HG02973 (cell line): ENCODE measurements around the gene MCM3AP.

Experiments used
- ATAC-seq: cut with Tn5 transposase; IDR thresholded peaks from one replicate; pipeline ENCODE4 v1.9.1; 2021; ENCODE audit warnings: moderate library complexity; ENCODE audit not compliant: unreplicated experiment

MCM3AP gene

DNA sequence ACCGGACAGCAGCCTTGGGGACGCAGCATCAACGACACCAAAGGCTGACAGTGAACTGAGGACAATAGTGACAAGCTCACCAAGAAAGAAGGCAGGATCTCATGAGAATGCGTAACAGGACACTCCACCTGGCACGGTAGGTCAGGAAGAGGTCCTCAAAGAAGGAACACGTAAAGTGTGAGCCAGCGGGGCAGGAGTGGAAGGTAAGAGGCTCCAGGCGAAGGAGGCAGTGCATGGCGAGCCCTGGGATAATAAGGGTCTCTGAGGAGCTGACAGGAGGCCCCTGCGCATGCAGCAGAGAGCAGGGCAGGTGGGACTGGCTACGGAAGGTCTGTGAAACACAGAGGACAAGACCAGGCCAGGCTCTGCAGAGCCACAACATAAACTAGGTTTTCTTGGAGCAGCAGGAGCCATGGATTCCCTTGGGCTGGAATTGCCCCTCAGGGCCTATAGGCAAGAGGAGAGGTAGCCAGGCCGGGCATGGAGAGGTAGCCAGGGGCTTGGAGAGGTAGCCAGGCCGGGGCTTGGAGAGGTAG, 65.1 kb downstream of the MCM3AP start:
- no peak for ATAC-seq

- no peak for ATAC-seq
Observed at GRCh38 chr21:46219591-46220239, 65.7 kb downstream of the MCM3AP start.

- ATAC-seq, result no peak
Observed at GRCh38 chr21:46218906-46219590, 66.4 kb downstream of the MCM3AP start.

GRCh38 chr21:46217511-46218196, 67.8 kb downstream of the MCM3AP start:
- ATAC-seq, result no peak

- ATAC-seq, result no peak
Observed at GRCh38 chr21:46216132-46216747, 69.2 kb downstream of the MCM3AP start.

GRCh38 chr21:46215436-46216131, 69.8 kb downstream of the MCM3AP start:
- no peak for ATAC-seq

DNA sequence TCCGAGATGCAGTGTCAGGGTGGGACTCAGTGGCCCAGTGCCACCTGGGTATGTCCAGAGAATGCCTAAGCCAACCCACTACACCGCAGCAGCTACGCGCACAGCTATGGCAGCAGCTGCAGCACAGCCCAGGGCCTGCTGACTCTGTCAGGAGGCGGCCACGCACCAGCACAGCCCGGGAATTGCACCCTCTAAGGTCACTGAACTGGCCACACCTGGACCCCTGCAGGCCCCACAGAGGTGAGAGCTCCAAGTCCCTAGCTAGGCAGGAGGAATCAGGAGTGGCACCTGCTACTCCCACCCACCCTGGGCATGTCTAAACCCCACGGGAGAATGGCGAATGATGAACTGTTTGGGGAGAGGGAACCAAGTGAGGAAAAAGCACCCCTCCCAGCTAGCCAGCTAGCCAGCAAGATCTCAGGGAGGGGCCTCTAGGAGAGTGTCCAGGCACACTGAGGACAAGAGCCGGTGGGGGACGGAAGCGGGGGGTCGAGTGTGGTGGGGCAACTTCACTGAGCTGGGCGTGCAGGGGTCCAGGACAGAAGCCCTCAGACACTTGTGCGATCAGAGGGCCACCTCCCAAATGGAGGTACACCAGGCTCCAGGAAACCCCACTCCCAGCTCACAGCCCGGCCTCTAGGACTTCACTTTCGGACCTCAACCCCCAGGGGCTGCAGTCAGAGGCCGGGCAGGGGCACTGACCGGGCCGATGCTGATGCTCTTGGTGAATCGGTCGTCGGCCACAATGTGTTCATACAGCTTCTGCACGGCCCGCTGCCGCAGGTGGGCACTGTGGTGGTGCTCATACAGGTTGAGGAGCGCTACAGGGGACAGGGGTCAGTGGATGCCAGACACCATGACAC, 70.7 kb downstream of the MCM3AP start:
- no peak for ATAC-seq

- no peak for ATAC-seq
Observed at GRCh38 chr21:46213620-46214286, 71.7 kb downstream of the MCM3AP start.

- no peak for ATAC-seq
Observed at GRCh38 chr21:46212721-46213484, 72.5 kb downstream of the MCM3AP start.

- ATAC-seq, result no peak
Observed at GRCh38 chr21:46211786-46212720, 73.4 kb downstream of the MCM3AP start.

DNA sequence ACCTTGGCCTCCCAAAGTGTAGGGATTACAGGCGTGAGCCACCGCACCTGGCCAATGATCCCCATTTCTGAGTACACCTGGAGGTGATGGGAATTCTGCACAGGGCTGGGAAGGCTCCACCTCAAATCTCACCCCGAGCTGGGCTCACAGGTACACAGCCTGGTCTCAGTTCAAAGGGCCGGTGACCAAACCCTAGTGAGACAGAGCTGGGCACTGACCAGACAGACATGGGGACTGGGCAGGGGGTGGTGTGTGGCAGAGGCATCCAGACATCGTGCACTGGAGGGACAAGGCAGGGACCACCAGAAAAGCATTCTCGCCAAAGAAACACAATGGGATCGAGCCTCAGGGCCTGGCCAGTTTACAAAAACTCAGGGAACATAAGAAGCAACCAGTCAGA, 74.0 kb downstream of the MCM3AP start:
- no peak for ATAC-seq

DNA sequence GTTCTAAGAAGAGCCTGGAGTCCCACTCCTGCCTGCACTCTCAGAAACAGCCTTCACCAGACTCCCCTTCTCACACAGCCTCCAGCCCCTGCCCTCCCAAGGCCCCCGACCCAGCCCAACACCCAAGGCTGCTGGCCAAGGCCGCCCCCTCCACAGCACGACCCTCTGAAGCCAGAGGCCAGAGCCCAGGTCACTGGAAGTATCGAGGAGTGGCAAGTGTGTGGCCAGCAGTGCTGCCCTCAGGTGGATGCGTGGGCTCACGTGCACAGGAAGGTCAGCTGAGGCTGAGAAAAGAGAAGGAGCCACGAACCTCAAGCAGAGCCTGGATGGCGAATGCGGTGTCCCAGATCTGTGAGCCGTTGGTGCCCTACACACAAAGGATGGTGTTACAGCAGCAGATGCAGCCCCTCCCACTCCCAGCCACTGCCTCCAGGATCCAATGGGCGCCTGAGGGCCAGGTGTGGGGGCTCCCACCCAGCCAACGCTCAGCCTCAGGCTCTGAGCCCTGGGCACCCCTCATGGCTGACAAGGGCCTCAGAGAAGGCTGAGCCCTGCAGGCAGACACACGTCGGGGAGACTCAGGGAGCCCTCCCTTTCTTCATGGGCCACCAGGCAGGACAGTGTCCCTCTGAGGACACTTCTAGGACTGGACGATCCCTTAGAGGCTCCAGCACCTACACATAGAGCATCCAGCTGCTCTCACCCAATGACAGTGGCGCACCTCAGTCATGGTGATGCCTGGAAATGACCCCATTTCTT, 74.9 kb downstream of the MCM3AP start:
- ATAC-seq, result no peak

DNA sequence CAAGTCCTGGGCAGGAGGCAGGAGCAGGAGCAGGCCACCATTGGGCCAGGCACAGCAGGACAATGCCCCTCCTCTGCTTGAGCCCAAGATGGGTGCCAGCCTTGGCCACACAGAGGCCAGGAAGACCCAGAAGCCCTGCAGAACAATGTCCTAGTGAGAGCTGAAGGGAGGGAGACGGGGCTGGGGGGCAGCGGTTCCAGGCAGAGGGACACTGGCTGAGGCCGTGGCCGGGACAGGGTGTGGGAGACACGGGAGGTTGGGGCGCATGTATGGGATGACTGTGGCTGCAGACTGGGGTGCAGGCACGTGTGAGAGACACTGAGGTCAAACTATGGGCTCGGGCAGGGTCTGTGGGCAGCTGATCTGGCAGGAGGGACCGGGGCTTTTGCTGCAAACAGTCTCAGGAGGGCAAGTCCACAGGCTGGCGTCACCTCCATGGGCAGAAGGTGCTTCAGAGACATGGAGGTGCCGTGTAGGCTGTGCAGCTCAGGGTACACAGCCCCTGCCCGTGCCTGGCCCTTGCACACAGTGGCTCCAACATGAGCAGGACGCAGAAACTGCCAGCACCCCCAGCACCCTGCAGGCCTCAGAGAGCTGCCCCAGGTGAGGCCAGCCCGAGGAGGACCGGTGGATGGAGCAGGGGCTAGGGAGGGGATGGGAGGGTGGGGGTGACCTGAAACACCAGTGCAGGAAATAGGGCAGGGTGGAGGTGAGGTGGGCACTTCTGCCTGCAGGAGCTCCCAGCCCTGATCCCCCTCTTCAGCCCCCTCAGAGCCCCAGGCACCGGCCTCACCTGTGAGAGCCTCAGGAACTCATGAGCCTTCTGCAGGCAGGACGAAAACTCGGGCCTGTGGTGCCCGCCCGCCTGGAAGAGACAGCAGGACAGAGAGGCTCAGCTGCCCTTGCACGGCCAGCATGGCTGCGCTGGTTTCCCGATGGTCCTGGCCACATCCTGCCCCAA, 76.4 kb downstream of the MCM3AP start:
- ATAC-seq, result no peak

GRCh38 chr21:46207920-46208591, 77.4 kb downstream of the MCM3AP start:
- no peak for ATAC-seq
